Activated naive CD8-positive, alpha-beta T cell treated with anti-CD3 and anti-CD28 coated beads, Interleukin-2, amount 50 U/mL, for 16 hours (primary cell): ENCODE results near the gene MGLL.

Experiments
- DNase-seq: peaks from one replicate; pipeline ENCODE4 v3.0.0-alpha.2; 2020; ENCODE audit warnings: low read depth, low spot score

Gene MGLL

GRCh38 chr3:127822041-127822681 lies at the start of gene MGLL:
MGLL (minus strand) TSS chr3:127822515; CDS start chr3:127822318, 197 bp downstream.
- no peak for DNase-seq

- no peak for DNase-seq
Measured at GRCh38 chr3:127870156-127870555, 47.8 kb upstream of the MGLL start.

- no peak for DNase-seq
Measured at GRCh38 chr3:127867986-127868385, 45.7 kb upstream of the MGLL start.

GRCh38 chr3:127867412-127867811 lies 45.1 kb upstream of the MGLL start:
- no peak for DNase-seq

GRCh38 chr3:127865941-127866340 lies 43.6 kb upstream of the MGLL start:
- DNase-seq, result no peak

- DNase-seq, result no peak
Measured at GRCh38 chr3:127860211-127860696, 37.9 kb upstream of the MGLL start.

GRCh38 chr3:127859730-127860129 lies 37.4 kb upstream of the MGLL start:
- DNase-seq, result no peak

GRCh38 chr3:127858937-127859336 lies 36.6 kb upstream of the MGLL start:
- no peak for DNase-seq

- DNase-seq, result no peak
Measured at GRCh38 chr3:127858521-127858920, 36.2 kb upstream of the MGLL start.

- DNase-seq, result no peak
Measured at GRCh38 chr3:127857333-127857732, 35.0 kb upstream of the MGLL start.

GRCh38 chr3:127856801-127857200 lies 34.5 kb upstream of the MGLL start:
- no peak for DNase-seq

GRCh38 chr3:127855246-127855645 lies 32.9 kb upstream of the MGLL start:
- DNase-seq, result no peak

GRCh38 chr3:127853681-127854080 lies 31.4 kb upstream of the MGLL start:
- no peak for DNase-seq

- DNase-seq, result no peak
Measured at GRCh38 chr3:127851899-127852298, 29.6 kb upstream of the MGLL start.

GRCh38 chr3:127849368-127849767 lies 27.1 kb upstream of the MGLL start:
- no peak for DNase-seq

GRCh38 chr3:127848131-127849129 lies 26.1 kb upstream of the MGLL start:
- DNase-seq, result no peak

GRCh38 chr3:127847236-127847720 lies 25.0 kb upstream of the MGLL start:
- no peak for DNase-seq

GRCh38 chr3:127846576-127846975 lies 24.3 kb upstream of the MGLL start:
- no peak for DNase-seq

- DNase-seq, result no peak
Measured at GRCh38 chr3:127844326-127844942, 22.1 kb upstream of the MGLL start.

GRCh38 chr3:127840671-127841070 lies 18.4 kb upstream of the MGLL start:
- no peak for DNase-seq

GRCh38 chr3:127839099-127839498 lies 16.8 kb upstream of the MGLL start:
- DNase-seq, result no peak
